Ishikawa (cell line): ENCODE results near the gene KIAA0513.
A peak's percentile ranks its signal among the peaks of the same experiment; 100 is the strongest.

Experiments
- CREB1 ChIP-seq: IDR thresholded peaks from 2 replicates; pipeline ENCODE4 v1.6.1; 2012; ENCODE audit warnings: low read depth
- EGR1 ChIP-seq: IDR thresholded peaks from 2 replicates; pipeline ENCODE4 v1.6.1; 2012
- EP300 ChIP-seq: IDR thresholded peaks from 2 replicates; pipeline ENCODE4 v1.6.1; 2012; ENCODE audit warnings: borderline replicate concordance
- FOXM1 ChIP-seq: IDR thresholded peaks from 2 replicates; pipeline ENCODE4 v1.6.1; 2012; ENCODE audit warnings: low read depth, borderline replicate concordance
- NFIC ChIP-seq: IDR thresholded peaks from 2 replicates; pipeline ENCODE4 v1.6.1; 2012
- RAD21 ChIP-seq: IDR thresholded peaks from 2 replicates; pipeline ENCODE4 v1.6.1; 2012; ENCODE audit warnings: low read depth
- REST ChIP-seq: IDR thresholded peaks from 2 replicates; pipeline ENCODE4 v1.6.1; 2012; ENCODE audit warnings: low read depth, mild to moderate bottlenecking
- TAF1 ChIP-seq: IDR thresholded peaks from 2 replicates; pipeline ENCODE4 v1.6.1; 2012; ENCODE audit warnings: low read depth, mild to moderate bottlenecking
- TCF12 ChIP-seq: IDR thresholded peaks from 2 replicates; pipeline ENCODE4 v1.6.1; 2012; ENCODE audit warnings: low read depth
- TEAD4 ChIP-seq: IDR thresholded peaks from 2 replicates; pipeline ENCODE4 v1.6.1; 2012
- YY1 ChIP-seq: IDR thresholded peaks from 2 replicates; pipeline ENCODE4 v1.6.1; 2012; ENCODE audit warnings: low read depth
- TF ChIP-seq, protein P1 (sequence below): IDR thresholded peaks from 2 replicates; pipeline ENCODE4 v1.6.1; 2012

DNA sequence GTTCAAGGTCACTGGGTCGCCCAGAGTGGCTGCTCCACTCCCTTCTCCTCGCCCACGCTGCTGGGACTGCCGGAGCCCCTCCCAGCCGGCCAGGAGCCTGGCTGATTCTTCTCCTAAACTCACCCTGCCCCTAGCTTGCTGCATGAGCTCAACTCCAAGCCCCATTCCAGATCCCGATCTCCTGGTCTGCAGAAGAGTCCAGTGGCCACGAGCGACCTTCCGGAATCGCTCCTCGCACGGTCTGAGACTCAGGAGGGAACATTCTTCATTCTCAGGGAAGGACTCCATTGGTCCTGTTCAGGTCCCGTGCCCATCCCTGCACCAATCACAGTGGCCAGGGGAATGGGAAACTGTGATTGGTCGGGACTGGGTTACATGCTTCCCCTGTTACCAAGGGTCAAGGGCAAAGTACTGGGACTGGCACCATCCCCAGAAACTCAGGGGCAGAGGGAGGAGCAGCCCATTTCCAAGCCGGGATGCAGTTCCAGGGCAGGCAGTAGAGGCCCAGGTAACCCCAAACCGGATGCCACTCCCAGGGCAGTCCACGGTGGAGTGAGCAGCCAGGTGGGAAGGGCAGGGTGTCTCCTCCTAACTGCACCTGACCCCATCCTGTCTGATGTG is 109.2 kb downstream of the KIAA0513 start:
- TF ChIP-seq, protein P1, sequence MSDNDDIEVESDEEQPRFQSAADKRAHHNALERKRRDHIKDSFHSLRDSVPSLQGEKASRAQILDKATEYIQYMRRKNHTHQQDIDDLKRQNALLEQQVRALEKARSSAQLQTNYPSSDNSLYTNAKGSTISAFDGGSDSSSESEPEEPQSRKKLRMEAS = peak; percentile 85
- TF ChIP-seq REST (no peak), EP300 (peak; percentile 90), TAF1 (no peak), EGR1 (no peak), NFIC (peak; percentile 65; the same call in 1 of the 2 replicates), CREB1 (no peak), TCF12 (no peak; the same call in 1 of the 2 replicates), FOXM1 (peak; percentile 62; the same call in 1 of the 2 replicates), YY1 (peak; percentile 6; the same call in 1 of the 2 replicates), TEAD4 (peak; percentile 25; the same call in 1 of the 2 replicates), RAD21 (0 out of 2 replicates have a peak, but pooled peaks have one; percentile 3)
